Renal cortical epithelial cell (primary cell): Measurements from ENCODE around the gene SLC38A5. TPM values are rescaled to one million over a fixed set of nuclear protein-coding genes. Genes with fewer than 3 reads are reported as not detected.
A peak's percentile ranks its signal among the peaks of the same experiment; 100 is the strongest.
"Not testable (repeated sequence)": the region's sequence is repeated elsewhere in the genome, so short reads cannot be mapped to it uniquely, and the experiment has no call there.

Experiments
- DNase-seq: peaks from one replicate; pipeline ENCODE4 v3.0.0-alpha.2; 2011; ENCODE audit warnings: low read depth
- total RNA-seq: library from RNA; depleted of rRNA; stranded (reverse); fragments of >200 nt; gene quantifications from 2 replicates; pipeline ENCODE4 v1.2.3, GENCODE V29; 2014

The SLC38A5 gene
- total RNA-seq, 1 donor from 2014 or later: 27.7 TPM

GRCh38 chrX:48468693-48469691 lies 1.1 kb downstream of the SLC38A5 start:
- no peak for DNase-seq

- no peak for DNase-seq
These were observed 1.8 kb downstream of the SLC38A5 start for GRCh38 chrX:48468247-48468671.

- no peak for DNase-seq
These were observed 2.7 kb downstream of the SLC38A5 start for GRCh38 chrX:48467281-48467761.

GRCh38 chrX:48466696-48467095 lies 3.4 kb downstream of the SLC38A5 start:
- DNase-seq: no peak

- DNase-seq: peak; percentile 77
These were observed 4.6 kb downstream of the SLC38A5 start for GRCh38 chrX:48465336-48465933.

GRCh38 chrX:48461830-48462229 lies 8.2 kb downstream of the SLC38A5 start:
- DNase-seq: no peak

- no peak for DNase-seq
These were observed 9.5 kb downstream of the SLC38A5 start for GRCh38 chrX:48460606-48461005.

- no peak for DNase-seq
These were observed 10.0 kb downstream of the SLC38A5 start for GRCh38 chrX:48460031-48460430.

- DNase-seq: no peak
These were observed 10.6 kb downstream of the SLC38A5 start for GRCh38 chrX:48459483-48459882.

GRCh38 chrX:48458711-48459110 lies 11.3 kb downstream of the SLC38A5 start:
- no peak for DNase-seq

GRCh38 chrX:48456628-48457331 lies 13.3 kb downstream of the SLC38A5 start:
- no peak for DNase-seq

GRCh38 chrX:48451708-48452107 lies 18.4 kb downstream of the SLC38A5 start:
- DNase-seq: no peak

GRCh38 chrX:48450076-48450475 lies 20.0 kb downstream of the SLC38A5 start:
- DNase-seq: no peak

- not testable (repeated sequence) for DNase-seq
These were observed 22.9 kb downstream of the SLC38A5 start for GRCh38 chrX:48447201-48447600.

- not testable (repeated sequence) for DNase-seq
These were observed 36.3 kb downstream of the SLC38A5 start for GRCh38 chrX:48433713-48434112.

- peak; percentile 11 for DNase-seq
These were observed 39.9 kb downstream of the SLC38A5 start for GRCh38 chrX:48430166-48430565.

GRCh38 chrX:48429606-48430005 lies 40.5 kb downstream of the SLC38A5 start:
- not testable (repeated sequence) for DNase-seq

GRCh38 chrX:48427027-48427716 lies 42.9 kb downstream of the SLC38A5 start:
- not testable (repeated sequence) for DNase-seq

- DNase-seq: not testable (repeated sequence)
These were observed 58.2 kb downstream of the SLC38A5 start, which contains the start of gene SSX4B for GRCh38 chrX:48411860-48412259. Gene SSX4B (minus strand): TSS chrX:48411960. CDS start chrX:48411372, 588 bp downstream.
